ENCODE data around the gene SYPL1. TPM values are rescaled to one million over a fixed set of nuclear protein-coding genes. Genes with fewer than 3 reads are reported as not detected.

Gene SYPL1
- total and polyA plus RNA-seq, 2 donors (not counting 3 experiments of a cell fraction or from before 2014, with no cell fraction given), result 59.8 to 67.1 TPM

DNA sequence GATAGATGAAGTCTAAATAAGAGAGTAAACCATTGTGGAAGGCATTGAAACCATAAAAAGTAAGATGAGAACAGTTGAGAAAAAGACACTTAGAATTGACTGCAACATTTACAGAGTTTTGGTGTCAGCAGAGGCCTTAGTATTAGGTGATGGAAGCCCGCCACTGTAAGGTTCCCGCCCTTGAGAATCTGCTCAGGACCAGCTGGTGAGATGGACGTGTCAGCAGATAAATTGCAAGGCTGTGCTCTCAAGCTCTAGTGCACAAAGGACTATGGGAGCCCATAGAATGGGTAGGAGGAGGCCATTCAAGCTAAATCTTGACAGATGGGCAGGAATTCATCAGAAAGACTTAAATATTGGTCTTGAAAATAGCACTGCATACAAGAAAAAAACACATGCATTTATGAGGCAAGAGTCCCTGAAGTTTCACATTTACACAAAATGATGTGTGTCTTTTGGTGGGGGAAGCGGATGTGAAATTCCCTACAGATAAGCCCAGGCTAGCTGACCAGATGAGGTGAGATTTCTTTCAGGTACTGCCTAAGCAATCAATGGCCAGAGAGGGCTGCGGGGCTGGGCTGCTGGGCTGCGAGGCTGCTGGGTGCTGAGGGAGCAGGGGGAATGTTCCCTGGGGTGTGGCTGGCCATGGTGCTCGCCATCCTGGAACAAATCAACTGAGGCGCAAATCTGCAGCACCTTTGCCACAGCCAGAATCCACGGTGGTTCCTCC, 42.5 kb downstream of the SYPL1 start:
- BruUV-seq (replicated peaks), result no TSS peak
- intact Hi-C loops (cut with micrococcal nuclease), result no loop called here
- H3K36me3 ChIP-seq (ENCODE audit: control insufficient read depth in 2 of 2, extremely low read depth in 1 of 2, insufficient read depth in 2 of 2, low read length in 2 of 2), result no peaks in the 10 kb centered on the region
- H3K27ac ChIP-seq (ENCODE audit: insufficient read depth, low read depth, low read length), result no peak overlapping the region
- H3K4me2 ChIP-seq (ENCODE audit: insufficient read depth, low read length), result no peak overlapping the region
- DNase-seq (ENCODE audit: low read depth, low spot score) (no peak), FAIRE-seq (no peak)
- H3K9me1 ChIP-seq (replicated peaks; ENCODE audit: control insufficient read depth, extremely low read depth, insufficient read depth, low read length), result no peaks in the 10 kb centered on the region
- H2AFZ ChIP-seq (ENCODE audit: low read depth, low read length), result no peak overlapping the region
- no peaks in the 10 kb centered on the region for H3K9me3 ChIP-seq (replicated peaks; ENCODE audit: control insufficient read depth, insufficient read depth, low read length)
- H3K4me1 ChIP-seq (ENCODE audit: control insufficient read depth, extremely low read depth, insufficient read depth, low read length), result peaks cover 31% of the 10 kb centered on the region
- H4K20me1 ChIP-seq (replicated peaks; ENCODE audit: control insufficient read depth, extremely low read depth, insufficient read depth, low read length), result no peaks in the 10 kb centered on the region
- TF ChIP-seq FOS (IDR thresholded peaks at IDR 0.05; ENCODE audit: borderline replicate concordance, insufficient read depth, low read length), result no peak
- TF ChIP-seq, protein P1, sequence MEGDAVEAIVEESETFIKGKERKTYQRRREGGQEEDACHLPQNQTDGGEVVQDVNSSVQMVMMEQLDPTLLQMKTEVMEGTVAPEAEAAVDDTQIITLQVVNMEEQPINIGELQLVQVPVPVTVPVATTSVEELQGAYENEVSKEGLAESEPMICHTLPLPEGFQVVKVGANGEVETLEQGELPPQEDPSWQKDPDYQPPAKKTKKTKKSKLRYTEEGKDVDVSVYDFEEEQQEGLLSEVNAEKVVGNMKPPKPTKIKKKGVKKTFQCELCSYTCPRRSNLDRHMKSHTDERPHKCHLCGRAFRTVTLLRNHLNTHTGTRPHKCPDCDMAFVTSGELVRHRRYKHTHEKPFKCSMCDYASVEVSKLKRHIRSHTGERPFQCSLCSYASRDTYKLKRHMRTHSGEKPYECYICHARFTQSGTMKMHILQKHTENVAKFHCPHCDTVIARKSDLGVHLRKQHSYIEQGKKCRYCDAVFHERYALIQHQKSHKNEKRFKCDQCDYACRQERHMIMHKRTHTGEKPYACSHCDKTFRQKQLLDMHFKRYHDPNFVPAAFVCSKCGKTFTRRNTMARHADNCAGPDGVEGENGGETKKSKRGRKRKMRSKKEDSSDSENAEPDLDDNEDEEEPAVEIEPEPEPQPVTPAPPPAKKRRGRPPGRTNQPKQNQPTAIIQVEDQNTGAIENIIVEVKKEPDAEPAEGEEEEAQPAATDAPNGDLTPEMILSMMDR (IDR thresholded peaks at IDR 0.05; ENCODE audit: extremely low read depth in 1 of 2, insufficient read depth in 1 of 2, low read depth in 1 of 2, low read length in 2 of 2), result no peak
- TF ChIP-seq GATA2 (IDR thresholded peaks at IDR 0.05; ENCODE audit: insufficient read depth, insufficient read length, low read depth, low read length), result no peak
- no peak for TF ChIP-seq POLR2AphosphoS5 (IDR thresholded peaks at IDR 0.05; ENCODE audit: insufficient read depth, low read depth, low read length)
- H3K27me3 ChIP-seq (ENCODE audit: control insufficient read depth in 2 of 2, insufficient read depth in 2 of 2, low read length in 2 of 2), result no peaks in the 10 kb centered on the region
- no peak overlapping the region for H3K4me3 ChIP-seq (replicated peaks in 1 of 3; ENCODE audit: insufficient read depth in 1 of 3, low read depth in 1 of 3, low read length in 3 of 3)
- CTCF ChIA-PET, result no interaction called here
- H3K79me2 ChIP-seq (ENCODE audit: control insufficient read depth, insufficient read depth, low read length), result no peaks in the 10 kb centered on the region
- POLR2A ChIA-PET, result no interaction called here
- dilution Hi-C loops (cut with MboI; ENCODE audit: extremely low pct_ligation_motif_present, low sequenced_read_pairs), result loop anchor here (25.0 kb wide), 1 partner anchor 93 kb away; no protein-coding TSS in a partner anchor
- H3K9ac ChIP-seq (replicated peaks; ENCODE audit: extremely low read depth, insufficient read depth, low read length), result no peak overlapping the region

- no peak overlapping the region for H2AFZ ChIP-seq (ENCODE audit: low read depth, low read length)
- TF ChIP-seq POLR2A (IDR thresholded peaks at IDR 0.05; ENCODE audit: low read depth, low read length) (no peak), FOS (IDR thresholded peaks at IDR 0.05; ENCODE audit: borderline replicate concordance, insufficient read depth, low read length) (no peak), EZH2 (IDR thresholded peaks at IDR 0.05; ENCODE audit: borderline replicate concordance, low read depth, low read length, severe bottlenecking) (no peak), MYC (IDR thresholded peaks at IDR 0.05; ENCODE audit: low read depth, low read length) (no peak), POLR2AphosphoS5 (IDR thresholded peaks at IDR 0.05; ENCODE audit: insufficient read depth, low read depth, low read length) (no peak), GATA2 (IDR thresholded peaks at IDR 0.05; ENCODE audit: insufficient read depth, insufficient read length, low read depth, low read length) (no peak), JUN (IDR thresholded peaks at IDR 0.05; ENCODE audit: borderline replicate concordance, insufficient read depth, insufficient read length, low read depth) (no peak)
- TF ChIP-seq, protein P1 (IDR thresholded peaks at IDR 0.05; ENCODE audit: extremely low read depth in 1 of 2, insufficient read depth in 1 of 2, low read depth in 1 of 2, low read length in 2 of 2), result no peak
- TF ChIP-seq, protein P2, sequence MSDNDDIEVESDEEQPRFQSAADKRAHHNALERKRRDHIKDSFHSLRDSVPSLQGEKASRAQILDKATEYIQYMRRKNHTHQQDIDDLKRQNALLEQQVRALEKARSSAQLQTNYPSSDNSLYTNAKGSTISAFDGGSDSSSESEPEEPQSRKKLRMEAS (IDR thresholded peaks at IDR 0.05; ENCODE audit: insufficient read depth, insufficient read length), result no peak
- no peaks in the 10 kb centered on the region for H4K20me1 ChIP-seq (replicated peaks; ENCODE audit: control insufficient read depth, extremely low read depth, insufficient read depth, low read length)
- FAIRE-seq (no peak), DNase-seq (ENCODE audit: low read depth, low spot score) (no peak)
- no peaks in the 10 kb centered on the region for H3K36me3 ChIP-seq (ENCODE audit: control insufficient read depth in 2 of 2, extremely low read depth in 1 of 2, insufficient read depth in 2 of 2, low read length in 2 of 2)
- H3K4me2 ChIP-seq (ENCODE audit: insufficient read depth, low read length), result no peak overlapping the region
- H3K4me3 ChIP-seq (replicated peaks in 1 of 3; ENCODE audit: insufficient read depth in 1 of 3, low read depth in 1 of 3, low read length in 3 of 3), result no peak overlapping the region
- no peaks in the 10 kb centered on the region for H3K27me3 ChIP-seq (ENCODE audit: control insufficient read depth in 2 of 2, insufficient read depth in 2 of 2, low read length in 2 of 2)
- dilution Hi-C loops (cut with MboI; ENCODE audit: extremely low pct_ligation_motif_present, low sequenced_read_pairs) (loop anchor here (25.0 kb wide), 1 partner anchor 93 kb away; no protein-coding TSS in a partner anchor), intact Hi-C loops (cut with micrococcal nuclease) (no loop called here)
- no peak overlapping the region for H3K27ac ChIP-seq (ENCODE audit: insufficient read depth, low read depth, low read length)
- CTCF ChIA-PET, result no interaction called here
- no peaks in the 10 kb centered on the region for H3K9me3 ChIP-seq (replicated peaks; ENCODE audit: control insufficient read depth, insufficient read depth, low read length)
- H3K9me1 ChIP-seq (replicated peaks; ENCODE audit: control insufficient read depth, extremely low read depth, insufficient read depth, low read length), result no peaks in the 10 kb centered on the region
- H3K79me2 ChIP-seq (ENCODE audit: control insufficient read depth, insufficient read depth, low read length), result no peaks in the 10 kb centered on the region
- POLR2A ChIA-PET, result interaction anchor here (0.7 kb wide), 1 partner anchor 25 kb away, joined by 12 read pairs; no protein-coding TSS in a partner anchor
- no peak overlapping the region for H3K9ac ChIP-seq (replicated peaks; ENCODE audit: extremely low read depth, insufficient read depth, low read length)
- no TSS peak for BruUV-seq (replicated peaks)
- peaks cover 31% of the 10 kb centered on the region for H3K4me1 ChIP-seq (ENCODE audit: control insufficient read depth, extremely low read depth, insufficient read depth, low read length)
Observed at GRCh38 chr7:106068986-106069385, 43.1 kb downstream of the SYPL1 start.

Measured in endothelial cell of umbilical vein (primary cell).